ENCODE results near the gene NDUFV3. TPM values are rescaled to one million over a fixed set of nuclear protein-coding genes. Genes with fewer than 3 reads are reported as not detected.

The NDUFV3 gene
- total RNA-seq, 1 donor from 2014 or later = 38.6 TPM

GRCh38 chr21:42863504-42863870 is 29.6 kb upstream of the NDUFV3 start:
- no peaks in the 10 kb centered on the region for H3K27me3 Mint-ChIP-seq
- no peak overlapping the region for H3K4me3 Mint-ChIP-seq
- no peak for TF ChIP-seq CTCF (conservative IDR thresholded peaks at IDR 0.05)
- no peak for DNase-seq (ENCODE audit: extremely low spot score, unreplicated experiment)
- peaks cover 5% of the 10 kb centered on the region for H3K4me1 Mint-ChIP-seq (ENCODE audit: unreplicated experiment)
- H3K9me3 Mint-ChIP-seq = no peaks in the 10 kb centered on the region
- H3K27ac Mint-ChIP-seq = no peak overlapping the region
- peaks cover 3% of the 10 kb centered on the region for H3K36me3 Mint-ChIP-seq

GRCh38 chr21:42864286-42864685 is 28.8 kb upstream of the NDUFV3 start:
- H3K36me3 Mint-ChIP-seq = peaks cover 3% of the 10 kb centered on the region

GRCh38 chr21:42864815-42865775 is 28.0 kb upstream of the NDUFV3 start:
- H3K9me3 Mint-ChIP-seq = no peaks in the 10 kb centered on the region
- no peak for TF ChIP-seq CTCF (conservative IDR thresholded peaks at IDR 0.05)
- H3K4me1 Mint-ChIP-seq (ENCODE audit: unreplicated experiment) = peaks cover 5% of the 10 kb centered on the region
- no peak overlapping the region for H3K4me3 Mint-ChIP-seq
- H3K27me3 Mint-ChIP-seq = no peaks in the 10 kb centered on the region
- DNase-seq (ENCODE audit: extremely low spot score, unreplicated experiment) = no peak
- no peak overlapping the region for H3K27ac Mint-ChIP-seq
- peaks cover 3% of the 10 kb centered on the region for H3K36me3 Mint-ChIP-seq

More at GRCh38 chr21:42864286-42864685, 28.8 kb upstream of the NDUFV3 start:
- peaks cover 5% of the 10 kb centered on the region for H3K4me1 Mint-ChIP-seq (ENCODE audit: unreplicated experiment)
- DNase-seq (ENCODE audit: extremely low spot score, unreplicated experiment) = no peak
- H3K27me3 Mint-ChIP-seq = no peaks in the 10 kb centered on the region
- no peak overlapping the region for H3K4me3 Mint-ChIP-seq
- TF ChIP-seq CTCF (conservative IDR thresholded peaks at IDR 0.05) = no peak
- no peak overlapping the region for H3K27ac Mint-ChIP-seq
- no peaks in the 10 kb centered on the region for H3K9me3 Mint-ChIP-seq

- no peak for TF ChIP-seq CTCF (conservative IDR thresholded peaks at IDR 0.05)
- peaks cover 3% of the 10 kb centered on the region for H3K36me3 Mint-ChIP-seq
- H3K27ac Mint-ChIP-seq = no peak overlapping the region
- peaks cover 5% of the 10 kb centered on the region for H3K4me1 Mint-ChIP-seq (ENCODE audit: unreplicated experiment)
- H3K27me3 Mint-ChIP-seq = no peaks in the 10 kb centered on the region
- no peak overlapping the region for H3K4me3 Mint-ChIP-seq
- no peak for DNase-seq (ENCODE audit: extremely low spot score, unreplicated experiment)
- no peaks in the 10 kb centered on the region for H3K9me3 Mint-ChIP-seq
Measured at GRCh38 chr21:42865776-42866160, 27.3 kb upstream of the NDUFV3 start.

- no peak overlapping the region for H3K27ac Mint-ChIP-seq
- H3K27me3 Mint-ChIP-seq = no peaks in the 10 kb centered on the region
- H3K4me3 Mint-ChIP-seq = no peak overlapping the region
- no peaks in the 10 kb centered on the region for H3K9me3 Mint-ChIP-seq
- peaks cover 5% of the 10 kb centered on the region for H3K4me1 Mint-ChIP-seq (ENCODE audit: unreplicated experiment)
- TF ChIP-seq CTCF (conservative IDR thresholded peaks at IDR 0.05) = no peak
- H3K36me3 Mint-ChIP-seq = peaks cover 5% of the 10 kb centered on the region
- no peak for DNase-seq (ENCODE audit: extremely low spot score, unreplicated experiment)
Measured at GRCh38 chr21:42868196-42868595, 24.9 kb upstream of the NDUFV3 start.

Measured in type B pancreatic cell (in vitro differentiated cells).